K562 (cell line): Measurements from ENCODE around the gene MAN1A1. TPM values are rescaled to one million over a fixed set of nuclear protein-coding genes. Genes with fewer than 3 reads are reported as not detected.

Experiments used
- ATAC-seq: fragments of 200-7000 bp; cut with Tn5 transposase; 3 replicates; pipeline ENCODE4 v1.9.1; 2020; ENCODE audit warnings: moderate library complexity
- BruUV-seq: library from RNA; stranded (reverse); fragments of 400-500 nt; replicated peaks from 2 replicates; lab custom pipeline; 2021; lab: Mats Ljungman, UMichigan
- CTCF ChIA-PET: fragments of 300-600 bp; formaldehyde crosslinking; extraction: SDS; loops from one replicate; lab custom pipeline; 2021; ENCODE audit warnings: low intra/inter-chr PET ratio; lab: Yijun Ruan, JAX
- POLR2A ChIA-PET: fragments of 300-600, 350-650 bp; sonication (Branson Sonifier 250); formaldehyde crosslinking; extraction: SDS; loops from one replicate; lab custom pipeline; 2021; ENCODE audit warnings: antibody characterized with exemption, inconsistent platforms; lab: Yijun Ruan, JAX
- DNase-seq, 4 experiments: peaks; one replicate each; pipeline versions ENCODE4 v3.0.0 to v3.0.0-alpha.2; 2011 to 2018; ENCODE audit warnings: low spot score in 3 of 4, mixed read lengths in 3 of 4; ENCODE audit errors: extremely low read depth in 1 of 4
- FAIRE-seq: peaks from 2 replicates; lab custom pipeline; 2011; peaks lifted over from hg19 to GRCh38; lab: Jason Lieb, UNC
- H2AFZ ChIP-seq: 2 replicates; pipeline ENCODE4 v1.6.0; 2011; ENCODE audit warnings: low read depth, low read length, control low read depth, inconsistent platforms
- H3K27ac ChIP-seq: fragments of 200-600 bp; 3 replicates; pipeline ENCODE4 v1.8.0; 2011; ENCODE audit warnings: low read depth, mild to moderate bottlenecking, control low read depth, inconsistent platforms, low read length, moderate library complexity, mixed read lengths; ENCODE audit errors: extremely low read depth
- H3K27me3 ChIP-seq, 2 experiments: fragments of 300-600 bp in 1 of 2; 2 replicates in 1 of 2; 3 replicates in 1 of 2; pipeline versions ENCODE4 v1.6.0 to v1.8.0; 2011; ENCODE audit warnings: inconsistent platforms in 2 of 2, low read length in 2 of 2, mild to moderate bottlenecking in 1 of 2, mixed read lengths in 1 of 2, moderate library complexity in 1 of 2; ENCODE audit not compliant: control insufficient read depth in 2 of 2, insufficient read depth in 2 of 2
- H3K36me3 ChIP-seq: fragments of 300-600 bp; 3 replicates; pipeline ENCODE4 v1.8.0; 2011; ENCODE audit warnings: mild to moderate bottlenecking, low read length, inconsistent platforms; ENCODE audit not compliant: control insufficient read depth, insufficient read depth
- H3K4me1 ChIP-seq, 2 experiments: fragments of 200-600 bp in 1 of 2; replicated peaks in 1 of 2; 2 replicates in 1 of 2; 3 replicates in 1 of 2; pipeline versions ENCODE4 v1.5.1 to v1.8.0; 2011; ENCODE audit warnings: inconsistent platforms in 2 of 2, low read length in 2 of 2, mild to moderate bottlenecking in 1 of 2, mixed read lengths in 1 of 2, moderate library complexity in 1 of 2; ENCODE audit not compliant: control insufficient read depth in 2 of 2, insufficient read depth in 2 of 2
- H3K4me2 ChIP-seq: 2 replicates; pipeline ENCODE4 v1.6.1; 2011; ENCODE audit warnings: low read length, control low read depth, inconsistent platforms, mixed read lengths; ENCODE audit not compliant: insufficient read depth
- H3K4me3 ChIP-seq: fragments of 200-600 bp; sonication (generic), shearing (Covaris generic); 2 replicates; pipeline ENCODE4 v1.5.1; 2016; ENCODE audit warnings: control low read depth, inconsistent platforms
- H3K79me2 ChIP-seq: fragments of 200-600 bp; 3 replicates; pipeline ENCODE4 v1.8.0; 2011; ENCODE audit warnings: low read length, inconsistent platforms; ENCODE audit not compliant: control insufficient read depth, insufficient read depth
- H3K9ac ChIP-seq, 2 experiments: 2 replicates each; pipeline versions ENCODE4 v1.6.0 to v1.6.1; 2011; ENCODE audit warnings: low read depth in 2 of 2, low read length in 2 of 2, control low read depth in 1 of 2, inconsistent platforms in 1 of 2, mild to moderate bottlenecking in 1 of 2, mixed read lengths in 1 of 2; ENCODE audit not compliant: insufficient read depth in 1 of 2
- H3K9me1 ChIP-seq: one replicate; pipeline ENCODE4 v1.6.0; 2011; ENCODE audit warnings: inconsistent platforms, mild to moderate bottlenecking, low read length, moderate library complexity; ENCODE audit not compliant: control insufficient read depth, insufficient read depth
- H3K9me3 ChIP-seq: replicated peaks from 2 replicates; pipeline ENCODE4 v1.5.1; 2011; ENCODE audit warnings: low read depth, low read length, inconsistent platforms; ENCODE audit not compliant: control insufficient read depth, insufficient read depth
- H4K20me1 ChIP-seq: replicated peaks from 2 replicates; pipeline ENCODE4 v1.6.1; 2011; ENCODE audit warnings: low read length, inconsistent platforms, mixed read lengths; ENCODE audit not compliant: control insufficient read depth, insufficient read depth
- CEBPG ChIP-seq, 3 experiments: fragments of 200-800 bp in 1 of 3; sonication (Bioruptor generic) in 1 of 3; sonication (generic) in 1 of 3; formaldehyde crosslinking in 1 of 3; IDR thresholded peaks in 2 of 3; conservative IDR thresholded peaks in 1 of 3; 2 replicates each; pipeline versions ENCODE4 v1.6.1 to v1.8.0; 2016 to 2022; ENCODE audit warnings: missing compliant biosample characterization in 2 of 3, missing genetic modification characterization in 2 of 3, mild to moderate bottlenecking in 1 of 3, missing genetic modification reagents in 1 of 3
- CHD1 ChIP-seq: fragments of 200-600 bp; sonication (generic); IDR thresholded peaks from one replicate; pipeline ENCODE4 v1.6.1; 2012; ENCODE audit warnings: mild to moderate bottlenecking, moderate library complexity, low read length, inconsistent platforms
- GATAD2A ChIP-seq: fragments of 450-650 bp; IDR thresholded peaks from 2 replicates; pipeline ENCODE4 v1.6.1; 2017
- GATAD2B ChIP-seq: fragments of 450-650 bp; IDR thresholded peaks from 2 replicates; pipeline ENCODE4 v1.6.1; 2017; ENCODE audit warnings: mild to moderate bottlenecking, borderline replicate concordance
- HSF4 ChIP-seq: fragments of 250-450 bp; sonication (Bioruptor Pico); IDR thresholded peaks from 2 replicates; pipeline ENCODE4 v2.1.2; 2022; ENCODE audit warnings: mild to moderate bottlenecking, moderate library complexity, borderline replicate concordance
- KDM5B ChIP-seq: fragments of 200-600 bp; sonication (generic); IDR thresholded peaks from 2 replicates; pipeline ENCODE4 v1.6.1; 2012; ENCODE audit warnings: low read depth, mild to moderate bottlenecking, moderate library complexity, low read length, control low read depth, inconsistent platforms; ENCODE audit not compliant: insufficient replicate concordance
- RBM15 ChIP-seq: fragments of 200-400 bp; formaldehyde crosslinking; IDR thresholded peaks from 2 replicates; pipeline ENCODE4 v1.6.1; 2018; ENCODE audit warnings: mild to moderate bottlenecking, low read length, moderate library complexity; ENCODE audit not compliant: insufficient read depth
- TAF15 ChIP-seq: fragments of 200-400 bp; formaldehyde crosslinking; IDR thresholded peaks from 2 replicates; pipeline ENCODE4 v1.6.1; 2017; ENCODE audit warnings: mild to moderate bottlenecking, low read depth, low read length, moderate library complexity
- TBL1XR1 ChIP-seq, 2 experiments: IDR thresholded peaks; 2 replicates each; pipeline ENCODE4 v1.6.1; 2012; ENCODE audit warnings: improper control_type of control experiment in 2 of 2, low read length in 2 of 2, mild to moderate bottlenecking in 1 of 2
- TCF15 ChIP-seq: fragments of 250-450 bp; sonication (Bioruptor Pico); IDR thresholded peaks from 2 replicates; pipeline ENCODE4 v1.8.0; 2022; ENCODE audit warnings: moderate library complexity, mild to moderate bottlenecking, inconsistent platforms
- ZNF449 ChIP-seq: fragments of 250-450 bp; sonication (Bioruptor Pico); IDR thresholded peaks from 2 replicates; pipeline ENCODE4 v1.8.0; 2022; ENCODE audit warnings: moderate library complexity, mild to moderate bottlenecking, inconsistent platforms
- WGBS: fragments of 100-300 bp; shearing (Covaris generic); methylation state at CpG from one replicate; pipeline ENCODE4 v1.1.6; 2016; ENCODE audit warnings: low coverage, mixed read lengths; ENCODE audit not compliant: insufficient coverage; ENCODE audit errors: missing lambda C conversion rate; 5-methylcytosine and 5-hydroxymethylcytosine counted together
- in situ Hi-C: fragments of 300-500 bp; cut with MboI; formaldehyde crosslinking; loops from 4 replicates; pipeline ENCODE4 v1.15.0; 2018; ENCODE audit warnings: inconsistent platforms, mixed read lengths
- intact Hi-C: fragments of 100-400 bp; cut with micrococcal nuclease; formaldehyde crosslinking; loops from 2 replicates; pipeline ENCODE4 v1.14.2; 2022
- polyA plus RNA-seq, 8 experiments: library from polyadenylated mRNA; depleted of rRNA in 4 of 8; stranded (reverse) in 5 of 8; unstranded in 3 of 8; fragments of >200 nt; fragmentation: Nextera tagmentation in 2 of 8; fragmentation: Illumina TruSeq in 1 of 8; extraction: Ambion mirVana in 2 of 8; extraction: Trizol in 1 of 8; gene quantifications; 2 replicates each; pipeline versions ENCODE4 v1.2.1 to v1.2.3, GENCODE V29; 2011 to 2014; ENCODE audit warnings: inconsistent platforms in 1 of 8, missing spikeins in 1 of 8
- total RNA-seq, 7 experiments: library from RNA; depleted of rRNA in 6 of 7; stranded (reverse); fragments of >200 nt in 6 of 7; fragmentation: Illumina TruSeq in 2 of 7; extraction: Trizol in 2 of 7; gene quantifications; 2 replicates each; pipeline versions ENCODE4 v1.2.1 to v1.2.3, GENCODE V29; 2011 to 2021; ENCODE audit warnings: low replicate concordance in 1 of 7
- TF ChIP-seq, protein P1 (sequence below), 2 experiments: fragments of 200-800 bp in 1 of 2; sonication (Bioruptor generic) in 1 of 2; sonication (generic) in 1 of 2; formaldehyde crosslinking in 1 of 2; IDR thresholded peaks in 1 of 2; conservative IDR thresholded peaks in 1 of 2; 2 replicates each; pipeline versions ENCODE4 v1.5.0 to v1.6.1; 2016 to 2020; ENCODE audit warnings: missing compliant biosample characterization in 1 of 2, missing genetic modification characterization in 1 of 2, missing genetic modification reagents in 1 of 2
- TF ChIP-seq, protein P2 (sequence below): sonication (generic); formaldehyde crosslinking; IDR thresholded peaks from 2 replicates; pipeline ENCODE4 v1.8.0; 2023; ENCODE audit warnings: mild to moderate bottlenecking, missing genetic modification reagents

Gene MAN1A1
- total and polyA plus RNA-seq, 9 of the 15 experiments (the other 6 are each of a cell fraction or from before 2014, with no cell fraction given), result 24.5 to 78.4 (median 59.7) TPM

- TF ChIP-seq CEBPG (CRISPR knock-in tag; IDR thresholded peaks at IDR 0.05), result no peak
- TF ChIP-seq CEBPG (tag; conservative IDR thresholded peaks at IDR 0.05 in 1 of 2, IDR thresholded peaks at IDR 0.05 in 1 of 2), result peak; percentile 61 to 83
- TF ChIP-seq TBL1XR1 (IDR thresholded peaks at IDR 0.05; ENCODE audit: low read length in 2 of 2), result no peak
- no peak for TF ChIP-seq RBM15
- no peak for TF ChIP-seq HSF4 (CRISPR knock-in tag)
- no peak for TF ChIP-seq CHD1
Observed at GRCh38 chr6:119318730-119319129, 30.8 kb downstream of the MAN1A1 start (continued).

GRCh38 chr6:119318176-119318575 lies 31.4 kb downstream of the MAN1A1 start:
- no peaks in the 10 kb centered on the region for H3K9me1 ChIP-seq
- BruUV-seq, result no TSS peak
- H3K4me1 ChIP-seq, result peaks cover 33 to 68% of the 10 kb centered on the region in 2 experiments
- intact Hi-C loops, result no loop called here
- in situ Hi-C loops, result no loop called here
- WGBS, result 50% methylated on average over 1 of the region's 1 CpG
- peaks cover 100% of the 10 kb centered on the region for H3K79me2 ChIP-seq
- no peak overlapping the region for H2AFZ ChIP-seq
- H3K4me2 ChIP-seq, result no peak overlapping the region
- FAIRE-seq (no peak), ATAC-seq (no peak), DNase-seq (no peak)
- H3K27me3 ChIP-seq, result no peaks in the 10 kb centered on the region
- POLR2A ChIA-PET, result no interaction called here
- peaks cover 69% of the 10 kb centered on the region for H3K36me3 ChIP-seq
- no peaks in the 10 kb centered on the region for H3K9me3 ChIP-seq
- H3K27ac ChIP-seq, result no peak overlapping the region
- CTCF ChIA-PET, result no interaction called here
- H4K20me1 ChIP-seq, result no peaks in the 10 kb centered on the region
- no peak overlapping the region for H3K9ac ChIP-seq
- H3K4me3 ChIP-seq, result no peak overlapping the region
- TF ChIP-seq, protein P1, sequence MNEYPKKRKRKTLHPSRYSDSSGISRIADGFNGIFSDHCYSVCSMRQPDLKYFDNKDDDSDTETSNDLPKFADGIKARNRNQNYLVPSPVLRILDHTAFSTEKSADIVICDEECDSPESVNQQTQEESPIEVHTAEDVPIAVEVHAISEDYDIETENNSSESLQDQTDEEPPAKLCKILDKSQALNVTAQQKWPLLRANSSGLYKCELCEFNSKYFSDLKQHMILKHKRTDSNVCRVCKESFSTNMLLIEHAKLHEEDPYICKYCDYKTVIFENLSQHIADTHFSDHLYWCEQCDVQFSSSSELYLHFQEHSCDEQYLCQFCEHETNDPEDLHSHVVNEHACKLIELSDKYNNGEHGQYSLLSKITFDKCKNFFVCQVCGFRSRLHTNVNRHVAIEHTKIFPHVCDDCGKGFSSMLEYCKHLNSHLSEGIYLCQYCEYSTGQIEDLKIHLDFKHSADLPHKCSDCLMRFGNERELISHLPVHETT (CRISPR knock-in tag; conservative IDR thresholded peaks at IDR 0.05 in 1 of 2, IDR thresholded peaks at IDR 0.05 in 1 of 2), result no peak
- TF ChIP-seq TAF15, result no peak
- no peak for TF ChIP-seq GATAD2B
- TF ChIP-seq ZNF449, result no peak
- TF ChIP-seq KDM5B, result no peak
- TF ChIP-seq TCF15 (CRISPR knock-in tag), result no peak
- TF ChIP-seq GATAD2A, result no peak
- TF ChIP-seq, protein P2, sequence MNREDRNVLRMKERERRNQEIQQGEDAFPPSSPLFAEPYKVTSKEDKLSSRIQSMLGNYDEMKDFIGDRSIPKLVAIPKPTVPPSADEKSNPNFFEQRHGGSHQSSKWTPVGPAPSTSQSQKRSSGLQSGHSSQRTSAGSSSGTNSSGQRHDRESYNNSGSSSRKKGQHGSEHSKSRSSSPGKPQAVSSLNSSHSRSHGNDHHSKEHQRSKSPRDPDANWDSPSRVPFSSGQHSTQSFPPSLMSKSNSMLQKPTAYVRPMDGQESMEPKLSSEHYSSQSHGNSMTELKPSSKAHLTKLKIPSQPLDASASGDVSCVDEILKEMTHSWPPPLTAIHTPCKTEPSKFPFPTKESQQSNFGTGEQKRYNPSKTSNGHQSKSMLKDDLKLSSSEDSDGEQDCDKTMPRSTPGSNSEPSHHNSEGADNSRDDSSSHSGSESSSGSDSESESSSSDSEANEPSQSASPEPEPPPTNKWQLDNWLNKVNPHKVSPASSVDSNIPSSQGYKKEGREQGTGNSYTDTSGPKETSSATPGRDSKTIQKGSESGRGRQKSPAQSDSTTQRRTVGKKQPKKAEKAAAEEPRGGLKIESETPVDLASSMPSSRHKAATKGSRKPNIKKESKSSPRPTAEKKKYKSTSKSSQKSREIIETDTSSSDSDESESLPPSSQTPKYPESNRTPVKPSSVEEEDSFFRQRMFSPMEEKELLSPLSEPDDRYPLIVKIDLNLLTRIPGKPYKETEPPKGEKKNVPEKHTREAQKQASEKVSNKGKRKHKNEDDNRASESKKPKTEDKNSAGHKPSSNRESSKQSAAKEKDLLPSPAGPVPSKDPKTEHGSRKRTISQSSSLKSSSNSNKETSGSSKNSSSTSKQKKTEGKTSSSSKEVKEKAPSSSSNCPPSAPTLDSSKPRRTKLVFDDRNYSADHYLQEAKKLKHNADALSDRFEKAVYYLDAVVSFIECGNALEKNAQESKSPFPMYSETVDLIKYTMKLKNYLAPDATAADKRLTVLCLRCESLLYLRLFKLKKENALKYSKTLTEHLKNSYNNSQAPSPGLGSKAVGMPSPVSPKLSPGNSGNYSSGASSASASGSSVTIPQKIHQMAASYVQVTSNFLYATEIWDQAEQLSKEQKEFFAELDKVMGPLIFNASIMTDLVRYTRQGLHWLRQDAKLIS (CRISPR knock-in tag), result no peak
